RPMI7951 (cell line): Measurements from ENCODE around the gene RCCD1. TPM values are rescaled to one million over a fixed set of nuclear protein-coding genes. Genes with fewer than 3 reads are reported as not detected.
"Not testable (repeated sequence)": the region's sequence is repeated elsewhere in the genome, so short reads cannot be mapped to it uniquely, and the experiment has no call there.

Source experiments
- DNase-seq: peaks from one replicate; pipeline ENCODE4 v3.0.0-alpha.2; 2012; ENCODE audit warnings: low read depth
- total RNA-seq: library from RNA; depleted of rRNA; stranded (reverse); fragments of >200 nt; shearing (Covaris generic); gene quantifications from 2 replicates; pipeline ENCODE4 v1.2.3, GENCODE V29; 2014

Gene RCCD1
- total RNA-seq, 1 experiment from 2014 or later: 26.8 TPM

DNA sequence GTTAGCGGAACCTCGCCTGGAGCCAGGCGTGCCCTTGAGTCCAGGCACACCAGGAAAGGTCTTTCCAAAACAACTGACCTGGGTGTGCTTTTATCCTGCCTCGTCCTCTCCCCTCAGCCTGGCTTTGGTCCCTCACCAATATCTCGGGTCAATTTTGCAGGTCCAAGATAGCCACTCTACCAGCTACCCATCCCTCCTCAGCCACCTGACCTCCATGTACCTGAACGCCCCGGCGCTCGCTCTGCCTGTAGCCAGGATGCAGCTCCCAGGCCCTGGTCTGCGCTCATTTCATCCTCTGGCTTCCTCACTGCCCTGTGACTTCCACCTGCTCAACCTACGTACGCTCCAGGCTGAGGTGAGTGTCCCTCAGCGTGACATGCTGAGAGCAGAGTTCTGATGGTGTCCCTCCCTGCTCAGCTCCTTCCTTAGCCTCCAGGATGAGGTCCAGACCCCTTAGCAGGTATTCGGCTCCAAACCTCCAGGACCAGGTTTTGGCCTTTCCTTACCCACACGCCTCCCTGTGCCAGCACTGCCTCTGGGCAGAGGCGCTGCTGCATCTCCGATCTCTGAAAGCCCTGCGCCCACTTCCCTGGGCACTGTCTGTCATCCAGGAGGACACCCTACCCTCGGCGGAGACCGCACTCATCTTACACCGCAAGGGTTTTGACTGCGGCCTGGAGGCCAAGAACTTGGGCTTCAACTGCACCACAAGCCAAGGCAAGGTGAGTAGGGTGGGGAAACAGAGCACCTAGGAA lies 36.5 kb upstream of the RCCD1 start:
- DNase-seq: no peak

DNA sequence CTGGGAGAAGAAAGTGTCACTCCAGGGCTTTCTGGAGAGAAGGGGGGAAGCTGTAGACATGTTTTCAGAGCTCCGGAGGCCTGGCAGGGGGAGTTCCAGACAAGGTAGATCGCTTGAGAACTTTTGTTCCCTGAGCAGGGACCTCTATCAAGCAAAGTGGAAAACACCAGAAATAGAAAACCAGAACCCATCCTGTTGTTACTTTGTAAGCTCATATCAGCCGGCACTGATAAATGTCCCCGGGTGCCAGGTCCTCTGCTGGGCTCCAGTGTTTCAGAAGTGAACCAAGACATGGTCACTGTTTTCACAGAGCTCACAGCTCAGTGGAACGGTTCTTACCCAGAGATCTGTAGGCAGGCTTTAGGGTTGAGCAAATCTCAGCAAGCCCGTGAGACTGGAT lies 35.8 kb upstream of the RCCD1 start:
- no peak for DNase-seq

DNA sequence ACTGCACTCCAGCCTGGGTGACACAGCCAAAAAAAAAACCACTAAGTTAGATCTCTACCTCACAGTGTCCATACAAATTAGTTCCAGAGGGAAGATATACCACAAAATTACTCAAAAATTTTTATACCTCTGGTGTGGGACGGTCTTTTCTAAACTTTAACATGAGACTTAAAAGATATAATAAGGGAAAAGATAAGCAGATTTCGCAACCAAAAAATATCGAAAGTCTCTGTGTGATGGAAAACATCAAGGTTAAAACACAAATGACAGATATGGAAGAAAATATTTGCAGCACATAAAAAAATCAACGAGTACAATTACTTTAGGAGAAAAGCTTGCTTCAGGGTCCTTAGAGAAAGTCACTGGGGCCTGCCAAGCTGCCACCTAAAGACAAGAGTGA lies 32.8 kb upstream of the RCCD1 start:
- no peak for DNase-seq

DNA sequence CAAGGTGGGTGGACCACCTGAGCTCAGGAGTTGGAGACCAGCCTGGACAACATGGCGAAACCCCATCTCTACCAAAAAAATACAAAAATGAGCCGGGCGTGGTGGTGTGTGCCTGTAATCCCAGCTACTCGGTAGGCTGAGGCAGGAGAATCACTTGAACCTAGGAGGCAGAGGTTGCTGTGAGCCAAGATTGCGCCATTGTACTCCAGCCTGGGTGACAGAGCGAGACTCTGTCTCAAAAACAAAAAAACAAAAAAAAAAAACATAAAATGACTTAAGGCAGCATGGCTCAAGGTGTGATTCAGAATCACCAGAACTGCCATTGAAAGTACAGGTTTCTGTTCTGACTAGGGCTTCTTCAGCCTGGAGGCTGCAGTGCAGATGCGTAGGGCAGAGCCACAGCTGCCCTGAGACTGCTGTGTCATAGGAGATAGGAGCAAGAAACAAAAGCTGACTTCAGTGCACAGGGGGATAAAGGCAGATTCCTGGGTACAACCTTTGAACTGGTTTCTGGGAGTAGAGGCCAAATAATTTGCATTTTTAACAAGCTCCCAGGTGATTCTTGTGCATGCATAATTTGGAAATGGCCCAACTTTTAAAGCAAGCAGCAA lies 31.9 kb upstream of the RCCD1 start:
- not testable (repeated sequence) for DNase-seq

DNA sequence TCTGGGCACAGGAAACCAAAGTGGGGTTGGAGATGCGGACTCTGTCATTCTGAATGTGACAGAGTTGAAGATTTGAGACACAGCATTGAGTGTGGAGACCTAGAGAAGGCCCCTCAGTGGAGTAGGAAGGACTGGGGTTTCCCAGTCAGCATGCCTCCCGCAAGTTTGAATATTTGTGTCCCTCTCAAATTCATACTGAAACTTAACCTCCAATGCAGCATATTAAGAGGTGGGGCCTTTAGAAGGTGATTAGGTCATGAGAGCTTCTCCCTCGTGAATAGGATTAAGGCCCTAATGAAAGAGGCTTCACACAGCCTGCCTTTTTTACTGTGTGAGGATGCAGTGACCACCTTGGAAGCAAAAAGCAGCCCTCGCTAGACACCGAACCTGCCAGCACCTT lies 30.3 kb upstream of the RCCD1 start:
- DNase-seq: no peak

DNA sequence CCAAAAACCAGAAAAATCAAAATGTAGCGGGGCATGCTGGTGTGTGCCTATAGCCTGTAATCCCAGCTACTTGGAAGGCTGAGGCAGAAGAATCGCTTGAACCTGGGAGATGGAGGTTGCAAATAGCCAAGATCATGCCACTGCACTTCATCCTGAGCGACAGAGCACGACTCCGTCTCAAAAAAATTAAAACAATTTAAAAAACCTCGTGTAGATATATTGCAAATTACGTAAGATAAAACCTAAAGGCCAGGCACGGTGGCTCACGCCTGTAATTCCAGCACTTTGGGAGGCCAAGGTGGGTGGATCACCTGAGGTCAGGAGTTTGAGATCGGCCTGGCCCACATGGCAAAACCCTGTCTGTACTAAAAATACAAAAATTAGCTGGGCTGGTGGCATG lies 27.9 kb upstream of the RCCD1 start:
- DNase-seq: not testable (repeated sequence)

DNA sequence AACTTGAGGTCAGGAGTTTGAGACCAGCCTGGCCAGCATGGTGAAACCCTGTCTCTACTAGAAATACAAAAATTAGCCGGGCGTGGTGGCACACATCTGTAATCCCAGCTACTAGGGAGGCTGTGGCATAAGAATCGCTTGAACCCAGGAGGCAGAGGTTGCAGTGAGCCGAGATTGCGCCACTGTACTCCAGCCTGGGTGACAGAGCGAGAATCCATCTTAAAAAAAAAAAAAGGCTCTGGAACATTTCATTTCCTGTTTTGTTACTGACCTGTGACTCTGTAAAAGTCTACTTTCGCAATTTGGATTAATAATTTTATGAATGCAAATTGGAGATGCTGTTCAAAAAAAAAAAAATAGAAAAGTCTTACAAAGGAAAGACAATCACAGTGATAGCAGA lies 26.6 kb upstream of the RCCD1 start:
- not testable (repeated sequence) for DNase-seq

DNA sequence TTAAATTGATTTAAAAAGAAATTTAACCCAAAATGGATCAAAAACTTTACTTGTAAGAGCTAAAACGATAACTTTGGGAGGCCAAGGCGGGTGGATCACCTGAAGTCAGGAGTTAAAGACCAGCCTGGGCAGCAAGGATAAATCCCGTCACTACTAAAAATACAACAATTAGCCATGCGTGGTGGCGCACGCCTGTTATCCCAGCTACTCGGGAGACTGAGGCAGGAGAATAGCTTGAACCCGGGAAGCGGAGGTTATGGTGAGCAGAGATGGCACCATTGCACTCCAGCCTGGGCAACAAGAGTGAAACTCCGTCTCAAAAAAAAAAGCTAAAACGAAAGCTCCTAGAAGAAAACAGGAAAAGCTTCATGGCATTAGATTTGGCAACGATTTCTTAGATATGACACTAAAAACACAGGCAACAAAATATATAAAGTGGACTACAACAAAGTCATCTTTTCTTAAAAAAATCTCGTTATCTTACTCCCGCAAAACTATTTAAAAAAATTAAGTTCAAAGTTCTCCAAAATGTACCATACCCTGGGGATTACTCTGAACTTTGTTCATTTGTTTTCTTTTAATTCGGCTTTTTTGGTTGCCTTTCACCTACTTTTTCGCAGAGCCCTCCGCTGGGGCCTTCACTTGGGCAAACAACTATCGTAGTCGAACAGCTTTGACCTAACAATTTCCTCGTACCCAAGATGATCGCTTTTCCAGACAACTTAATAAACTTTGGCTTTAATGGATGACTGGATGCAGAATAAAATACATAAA lies 25.3 kb upstream of the RCCD1 start:
- DNase-seq: no peak

DNA sequence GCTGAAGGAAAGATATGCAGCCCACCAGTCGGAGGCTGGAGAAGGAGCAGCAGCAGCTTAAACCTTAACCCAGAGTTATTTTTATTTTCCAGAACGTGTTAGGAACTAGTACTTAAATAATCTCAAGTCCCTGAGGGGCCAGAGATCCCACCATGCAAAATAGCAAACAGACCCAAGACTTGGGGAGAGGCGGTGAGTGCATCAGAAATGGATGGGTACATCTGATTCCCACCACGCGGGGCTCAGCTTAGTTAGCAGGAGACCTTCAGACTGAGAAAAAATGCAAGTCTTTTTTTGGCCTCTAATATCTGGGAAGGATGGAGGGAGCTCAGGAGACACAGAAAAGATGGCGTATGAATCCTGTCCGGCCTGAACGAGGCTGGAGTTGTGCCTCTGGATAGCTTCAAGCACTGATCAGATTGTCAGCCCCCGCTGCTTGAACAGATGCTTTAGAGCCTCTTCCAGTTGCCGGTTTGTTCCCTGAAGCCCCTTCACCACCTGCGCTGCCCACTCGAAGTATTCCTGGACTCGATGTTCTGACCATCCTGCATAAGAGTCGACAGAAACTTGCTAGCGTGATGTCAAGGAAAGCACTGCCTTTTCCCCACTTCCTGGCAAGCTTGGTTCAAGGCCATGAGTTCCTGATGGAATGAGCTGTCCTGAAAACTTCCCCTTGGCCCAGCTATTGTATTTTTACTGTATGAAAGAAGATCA lies 23.7 kb upstream of the RCCD1 start:
- DNase-seq: no peak

DNA sequence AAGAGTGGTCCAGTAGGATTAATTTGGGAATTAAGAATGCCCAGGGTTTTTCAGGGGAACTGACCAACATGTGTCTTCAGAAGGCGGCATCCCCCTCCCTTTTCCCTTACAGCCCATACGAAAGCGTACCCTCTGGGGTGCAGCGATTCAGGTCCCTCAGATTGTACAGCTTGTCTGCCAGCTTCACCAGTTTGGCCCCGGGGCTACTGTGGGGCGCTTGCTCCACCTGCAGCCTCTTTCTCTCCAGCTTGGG lies 23.2 kb upstream of the RCCD1 start:
- DNase-seq: no peak

DNA sequence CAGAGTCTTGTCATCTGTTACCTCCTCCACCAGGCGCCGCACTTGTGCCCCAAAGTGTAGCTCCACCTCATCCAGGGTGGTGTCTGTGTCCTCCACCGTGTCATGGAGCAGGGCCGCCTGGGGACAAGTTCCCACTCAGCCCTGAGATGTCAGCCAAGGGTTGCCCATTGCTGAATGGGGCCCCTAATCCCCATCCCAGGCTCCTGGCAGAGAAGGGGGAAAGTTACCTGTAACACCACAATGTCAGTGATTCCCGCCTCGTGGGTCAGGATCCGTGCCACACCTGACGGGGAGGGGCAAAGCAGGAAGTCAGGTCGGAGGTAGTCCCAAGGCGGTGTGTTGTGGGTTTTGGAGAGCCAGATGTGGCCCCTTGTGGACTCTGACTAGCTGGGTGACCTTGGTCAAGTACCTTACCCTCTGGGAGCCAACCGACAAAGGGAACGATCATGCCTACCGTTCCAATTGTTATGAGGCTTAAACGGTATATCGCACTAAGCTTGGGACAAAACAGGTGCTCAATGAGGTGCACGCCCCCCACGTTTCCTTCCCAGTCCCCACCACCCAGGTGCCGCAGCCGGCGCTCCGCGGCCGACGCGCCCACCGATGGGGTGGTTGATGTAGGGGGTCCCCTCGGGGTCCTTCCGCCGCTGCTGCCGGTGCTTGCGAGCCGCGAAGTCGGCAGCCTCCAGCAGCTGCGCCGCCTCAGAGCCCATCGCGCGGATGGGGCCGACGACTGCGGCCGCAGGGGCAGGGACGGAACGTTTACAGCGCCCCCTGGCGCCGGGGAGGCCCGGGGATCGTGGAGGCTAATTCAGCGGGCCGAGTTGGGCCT lies 22.6 kb upstream of the RCCD1 start, which contains the start of gene HDDC3:
TSS of gene HDDC3 (minus strand) at position 722 of the 832 bp plus-strand sequence. CDS start at position 713, 9 bp downstream.
- peak; percentile 82 for DNase-seq

DNA sequence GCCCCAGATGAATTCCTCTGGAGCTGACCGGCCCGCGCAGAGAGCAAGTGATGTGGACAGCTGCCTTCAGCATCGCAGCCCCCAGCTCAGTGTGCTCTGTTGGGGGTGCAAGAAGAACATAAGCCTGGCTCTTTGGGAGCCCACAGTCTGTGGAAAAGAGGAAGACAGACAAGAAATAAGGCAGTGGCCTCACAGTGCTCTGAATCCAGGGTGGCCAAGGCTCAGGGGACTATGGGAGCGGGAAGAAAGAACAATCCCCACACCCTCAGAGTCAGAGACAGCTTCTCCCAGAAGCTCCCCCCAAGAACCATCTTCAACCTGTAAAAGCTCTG lies 22.1 kb upstream of the RCCD1 start:
- DNase-seq: no peak

DNA sequence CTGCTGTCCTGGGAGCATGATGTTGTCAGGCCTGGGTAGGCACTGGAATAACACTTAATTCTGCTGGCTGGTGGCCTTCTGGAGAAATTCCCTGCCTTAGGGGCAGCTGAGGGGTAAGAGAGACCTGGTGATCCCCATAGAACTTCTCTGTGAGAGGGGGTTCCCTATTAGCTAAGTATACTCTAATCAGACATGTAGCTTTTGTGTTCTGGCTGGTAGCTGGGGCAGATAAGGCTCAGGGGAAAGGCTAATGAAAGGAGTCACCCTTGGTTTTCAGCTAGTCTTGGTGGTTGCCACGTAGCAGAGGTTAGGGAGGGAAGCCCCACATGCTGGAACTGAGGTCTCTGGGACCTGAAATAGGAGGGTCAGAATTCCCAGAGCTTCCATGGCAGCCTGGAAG lies 21.4 kb upstream of the RCCD1 start:
- no peak for DNase-seq

DNA sequence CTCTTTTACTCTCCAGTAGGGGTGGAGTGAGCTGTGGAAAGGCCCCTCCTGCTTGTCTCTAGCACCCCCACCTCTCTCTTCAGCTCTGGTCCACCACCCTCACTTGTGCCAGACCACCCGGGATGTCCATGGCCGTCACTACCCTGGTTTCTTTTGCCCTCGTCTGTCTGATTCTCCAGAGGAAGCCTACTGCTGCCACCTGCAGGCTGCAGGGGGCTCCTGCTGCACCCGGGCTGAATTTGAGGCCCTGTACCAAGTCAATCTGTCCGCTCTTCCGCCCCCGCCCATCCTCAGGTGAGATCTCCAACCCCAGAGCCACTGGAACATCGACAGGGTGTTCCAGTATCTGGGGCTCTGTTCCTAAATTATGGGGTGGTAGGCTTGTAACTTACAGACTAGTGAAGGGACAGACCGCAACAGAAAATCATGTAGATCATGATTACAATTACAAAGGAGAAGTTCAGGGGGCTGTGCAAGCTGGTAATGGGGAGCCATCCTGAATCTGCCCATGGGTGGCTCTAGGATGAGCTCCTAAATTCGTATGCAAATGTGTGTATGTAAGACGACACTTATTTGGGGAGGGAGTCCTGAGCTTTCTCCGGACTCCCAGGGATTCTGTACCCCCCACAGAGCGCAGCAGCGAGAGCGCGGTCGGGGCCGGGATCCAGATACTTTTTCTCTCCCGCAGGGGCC lies 20.3 kb upstream of the RCCD1 start:
- peak; percentile 81 for DNase-seq

DNA sequence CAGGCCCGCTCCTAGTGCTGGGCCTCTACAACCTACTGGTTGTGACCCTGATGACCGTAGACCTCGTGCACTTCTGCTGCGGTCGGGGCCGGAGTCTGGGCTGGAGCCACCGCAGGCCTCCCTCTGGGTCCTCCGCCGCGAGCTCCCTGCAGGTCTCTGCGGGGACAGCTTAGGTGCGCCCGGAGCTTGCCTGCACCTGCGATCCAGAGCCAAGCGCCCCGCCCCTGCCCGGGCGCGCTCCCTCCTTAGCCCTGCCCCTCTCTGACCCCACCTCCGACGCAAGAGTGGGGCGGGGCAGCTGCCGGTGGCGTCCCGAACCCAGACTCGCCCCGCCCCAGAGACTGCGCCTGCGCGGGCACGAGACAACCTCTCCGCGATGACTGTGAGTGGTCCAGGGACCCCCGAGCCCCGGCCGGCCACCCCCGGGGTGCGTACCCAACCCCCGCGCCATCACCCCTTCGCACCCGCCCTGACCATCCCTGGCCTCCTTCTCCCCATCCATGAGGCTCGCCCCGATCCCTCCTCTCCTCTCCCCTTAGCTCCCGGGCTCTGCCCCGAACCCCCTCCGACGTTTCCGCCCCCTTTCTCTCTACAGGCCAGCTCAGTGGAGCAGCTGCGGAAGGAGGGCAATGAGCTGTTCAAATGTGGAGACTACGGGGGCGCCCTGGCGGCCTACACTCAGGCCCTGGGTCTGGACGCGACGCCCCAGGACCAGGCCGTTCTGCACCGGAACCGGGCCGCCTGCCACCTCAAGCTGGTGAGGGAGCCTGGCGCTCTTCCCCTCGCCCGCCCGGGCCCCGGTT lies 19.5 kb upstream of the RCCD1 start, which contains the start of gene UNC45A:
TSS of gene UNC45A (plus strand) at position 337 of the 803 bp plus-strand sequence. CDS start at position 377, 40 bp downstream.
- DNase-seq: peak; percentile 80

DNA sequence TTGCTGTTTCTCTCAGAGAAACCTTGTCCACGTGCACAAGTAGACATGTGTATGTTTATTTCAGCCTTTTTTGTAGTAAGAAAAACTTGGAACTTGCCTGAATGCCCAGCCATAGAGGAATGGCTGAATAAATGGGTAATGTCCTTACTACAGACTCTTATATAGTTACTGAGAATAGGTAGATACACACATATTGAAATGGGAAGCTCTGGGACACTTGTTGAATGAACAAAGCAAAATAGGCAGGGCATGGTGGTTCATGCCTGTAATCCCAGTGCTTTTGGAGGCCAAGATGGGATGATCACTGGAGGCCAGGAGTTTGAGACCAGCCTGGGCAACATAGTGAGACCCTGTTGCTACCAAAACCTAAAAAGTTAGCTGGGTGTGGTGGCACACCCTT lies 17.9 kb upstream of the RCCD1 start:
- DNase-seq: no peak

DNA sequence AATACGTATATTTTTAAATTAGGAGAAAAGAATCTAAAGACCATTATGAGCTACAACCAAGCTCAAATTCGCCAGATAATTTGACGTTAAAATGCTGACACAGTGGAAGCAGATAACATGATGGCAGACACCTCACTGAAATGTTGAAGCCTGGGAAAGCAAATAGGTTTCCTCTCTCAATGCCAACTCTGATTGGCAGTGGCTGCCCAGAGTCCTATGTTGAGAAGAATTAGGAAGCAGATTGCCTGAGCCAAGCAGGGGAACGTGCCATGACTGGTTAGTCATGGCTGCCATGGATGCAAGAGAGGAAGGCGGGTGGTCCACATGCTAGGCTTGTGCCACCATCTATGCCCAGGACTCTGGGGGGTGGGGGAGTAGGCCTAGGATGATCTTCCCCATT lies 16.4 kb upstream of the RCCD1 start:
- DNase-seq: no peak

DNA sequence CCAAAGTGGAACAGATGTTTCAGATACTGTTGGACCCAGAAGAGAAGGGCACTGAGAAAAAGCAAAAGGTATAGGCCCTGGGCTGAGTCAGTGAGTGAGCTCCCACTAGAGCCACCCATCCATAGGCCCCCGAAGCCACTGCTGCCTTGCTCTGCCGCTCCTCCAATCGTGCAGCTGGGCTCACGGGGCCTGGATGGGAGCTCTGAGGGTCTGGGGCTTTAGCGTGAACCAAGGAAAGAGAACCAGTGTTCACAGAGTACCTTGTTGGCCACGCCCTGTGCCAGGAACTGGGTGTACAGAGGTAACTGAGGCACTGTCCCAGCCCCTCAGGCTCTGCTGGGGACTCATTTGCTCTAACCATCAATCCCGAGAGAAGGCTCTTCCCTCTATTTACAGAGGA lies 14.9 kb upstream of the RCCD1 start:
- no peak for DNase-seq

DNA sequence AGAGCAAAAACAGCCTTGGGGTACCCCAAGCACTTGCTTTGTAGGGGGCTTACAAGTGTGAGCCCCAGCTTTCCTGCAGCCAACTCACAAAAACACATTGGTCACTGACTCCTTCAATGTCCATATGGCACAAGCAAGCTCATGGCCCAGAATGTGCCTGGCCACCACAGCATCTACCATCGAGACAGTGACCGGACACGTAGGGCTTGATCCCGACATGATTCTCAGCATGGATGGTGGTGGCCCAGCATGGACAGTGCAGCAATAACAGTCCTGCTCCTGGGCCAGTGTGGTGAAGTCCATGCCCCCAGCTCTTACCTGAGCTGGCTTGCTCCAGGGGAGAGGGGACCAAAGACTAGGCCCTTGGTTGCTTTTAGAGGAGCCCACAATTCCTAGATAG lies 13.6 kb upstream of the RCCD1 start:
- DNase-seq: no peak
